GM12878 (cell line): ENCODE data around the gene MFAP1. TPM values are rescaled to one million over a fixed set of nuclear protein-coding genes. Genes with fewer than 3 reads are reported as not detected.

Experiments used
- ASH2L ChIP-seq: fragments of 300-600, 200-600 bp; sonication (generic); IDR thresholded peaks from 2 replicates; pipeline ENCODE4 v1.6.1; 2017; ENCODE audit warnings: low read depth, mild to moderate bottlenecking, borderline replicate concordance
- BMI1 ChIP-seq: fragments of 450-650 bp; IDR thresholded peaks from 2 replicates; pipeline ENCODE4 v1.6.1; 2016; ENCODE audit warnings: mild to moderate bottlenecking, moderate library complexity, borderline replicate concordance
- HDAC6 ChIP-seq: fragments of 200-600 bp; sonication (generic); IDR thresholded peaks from one replicate; pipeline ENCODE4 v1.8.0; 2017; ENCODE audit warnings: antibody characterized with exemption; ENCODE audit not compliant: unreplicated experiment
- IKZF2 ChIP-seq, 2 experiments: fragments of 450-650 bp; IDR thresholded peaks; 2 replicates each; pipeline ENCODE4 v1.6.1; 2017; ENCODE audit warnings: mild to moderate bottlenecking in 2 of 2, moderate library complexity in 2 of 2
- JUND ChIP-seq: IDR thresholded peaks from 2 replicates; pipeline ENCODE4 v1.6.1; 2012; ENCODE audit warnings: low read depth, mild to moderate bottlenecking, low read length, improper control_type of control experiment, moderate library complexity
- LARP7 ChIP-seq: fragments of 450-650 bp; IDR thresholded peaks from 2 replicates; pipeline ENCODE4 v1.6.1; 2017; ENCODE audit warnings: mild to moderate bottlenecking
- MYB ChIP-seq: fragments of 150-350 bp; IDR thresholded peaks from 2 replicates; pipeline ENCODE4 v1.6.1; 2014; ENCODE audit warnings: mild to moderate bottlenecking, low read depth, low read length, borderline replicate concordance
- PAX5 ChIP-seq: IDR thresholded peaks from 2 replicates; pipeline ENCODE4 v1.6.1; 2011; ENCODE audit warnings: low read depth, low read length, borderline replicate concordance
- PAX8 ChIP-seq: fragments of 450-650 bp; IDR thresholded peaks from 2 replicates; pipeline ENCODE4 v1.6.1; 2017; ENCODE audit warnings: mild to moderate bottlenecking, moderate library complexity
- PML ChIP-seq: IDR thresholded peaks from 2 replicates; pipeline ENCODE4 v1.6.1; 2012; ENCODE audit warnings: low read length, inconsistent platforms
- POLR2AphosphoS2 ChIP-seq: IDR thresholded peaks from 2 replicates; pipeline ENCODE4 v1.6.1; 2011; ENCODE audit warnings: low read depth, mild to moderate bottlenecking, low read length, improper control_type of control experiment, moderate library complexity
- RB1 ChIP-seq: fragments of 450-650 bp; formaldehyde crosslinking; IDR thresholded peaks from 2 replicates; pipeline ENCODE4 v1.6.1; 2017; ENCODE audit warnings: mild to moderate bottlenecking, borderline replicate concordance
- SIX5 ChIP-seq: IDR thresholded peaks from 2 replicates; pipeline ENCODE4 v1.6.1; 2011; ENCODE audit warnings: mild to moderate bottlenecking, low read depth, low read length, moderate library complexity; ENCODE audit not compliant: severe bottlenecking
- SP1 ChIP-seq: IDR thresholded peaks from one replicate; pipeline ENCODE4 v1.6.1; 2011; ENCODE audit warnings: low read depth, low read length
- SPI1 ChIP-seq: IDR thresholded peaks from 2 replicates; pipeline ENCODE4 v1.6.1; 2011; ENCODE audit warnings: low read depth, mild to moderate bottlenecking, low read length, moderate library complexity, borderline replicate concordance; ENCODE audit not compliant: insufficient read depth
- STAT3 ChIP-seq: IDR thresholded peaks from 2 replicates; pipeline ENCODE4 v1.6.1; 2011; ENCODE audit warnings: low read depth, low read length, improper control_type of control experiment
- WRNIP1 ChIP-seq: IDR thresholded peaks from 2 replicates; pipeline ENCODE4 v1.6.1; 2011; ENCODE audit warnings: low read depth, low read length, improper control_type of control experiment, borderline replicate concordance
- YBX1 ChIP-seq: fragments of 450-650 bp; IDR thresholded peaks from 2 replicates; pipeline ENCODE4 v1.6.1; 2016; ENCODE audit warnings: antibody characterized with exemption
- ZNF217 ChIP-seq: fragments of 450-650 bp; IDR thresholded peaks from 2 replicates; pipeline ENCODE4 v1.6.1; 2017; ENCODE audit warnings: antibody characterized with exemption, mild to moderate bottlenecking
- ZNF24 ChIP-seq: fragments of 450-650 bp; IDR thresholded peaks from 2 replicates; pipeline ENCODE4 v1.6.1; 2017; ENCODE audit warnings: antibody characterized with exemption, mild to moderate bottlenecking
- polyA plus RNA-seq, 11 experiments: library from polyadenylated mRNA; depleted of rRNA in 4 of 11; unstranded in 6 of 11; stranded (reverse) in 5 of 11; fragments of >200 nt; fragmentation: Nextera tagmentation in 4 of 11; fragmentation: Illumina TruSeq in 1 of 11; extraction: Ambion mirVana in 4 of 11; extraction: Trizol in 1 of 11; gene quantifications; 1 replicate in 1 of 11; 2 replicates in 10 of 11; pipeline versions ENCODE4 v1.2.1 to v1.2.3, GENCODE V29; 2011 to 2016; ENCODE audit warnings: inconsistent platforms in 2 of 11, missing spikeins in 2 of 11, low read depth in 1 of 11
- total RNA-seq, 4 experiments: library from RNA; depleted of rRNA in 3 of 4; stranded (reverse); fragments of >200 nt in 3 of 4; fragmentation: Illumina TruSeq in 1 of 4; extraction: Trizol in 1 of 4; gene quantifications; 2 replicates each; pipeline versions ENCODE4 v1.2.1 to v1.2.3, GENCODE V29; 2013 to 2021
- TF ChIP-seq, protein P1 (sequence below): fragments of 450-650 bp; IDR thresholded peaks from 2 replicates; pipeline ENCODE4 v1.6.1; 2018; ENCODE audit warnings: borderline replicate concordance, mild to moderate bottlenecking; ENCODE audit not compliant: partially characterized antibody
- TF ChIP-seq, protein P2 (sequence below): IDR thresholded peaks from 2 replicates; pipeline ENCODE4 v1.6.1; 2012; ENCODE audit warnings: low read depth, low read length, improper control_type of control experiment
- TF ChIP-seq, protein P3 (sequence below): IDR thresholded peaks from 2 replicates; pipeline ENCODE4 v1.6.1; 2011; ENCODE audit warnings: low read depth, low read length, improper control_type of control experiment, borderline replicate concordance
- TF ChIP-seq, protein P4 (sequence below): IDR thresholded peaks from 2 replicates; pipeline ENCODE4 v1.6.1; 2012; ENCODE audit warnings: low read length, inconsistent platforms
- TF ChIP-seq, protein P5 (sequence below): IDR thresholded peaks from 2 replicates; pipeline ENCODE4 v1.6.1; 2011; ENCODE audit warnings: mild to moderate bottlenecking, low read depth, low read length, moderate library complexity; ENCODE audit not compliant: insufficient replicate concordance

MFAP1 gene
- total and polyA plus RNA-seq, 10 of the 15 experiments (the other 5 are each of a cell fraction or from before 2014, with no cell fraction given): 24.5 to 67.3 (median 47.4) TPM

DNA sequence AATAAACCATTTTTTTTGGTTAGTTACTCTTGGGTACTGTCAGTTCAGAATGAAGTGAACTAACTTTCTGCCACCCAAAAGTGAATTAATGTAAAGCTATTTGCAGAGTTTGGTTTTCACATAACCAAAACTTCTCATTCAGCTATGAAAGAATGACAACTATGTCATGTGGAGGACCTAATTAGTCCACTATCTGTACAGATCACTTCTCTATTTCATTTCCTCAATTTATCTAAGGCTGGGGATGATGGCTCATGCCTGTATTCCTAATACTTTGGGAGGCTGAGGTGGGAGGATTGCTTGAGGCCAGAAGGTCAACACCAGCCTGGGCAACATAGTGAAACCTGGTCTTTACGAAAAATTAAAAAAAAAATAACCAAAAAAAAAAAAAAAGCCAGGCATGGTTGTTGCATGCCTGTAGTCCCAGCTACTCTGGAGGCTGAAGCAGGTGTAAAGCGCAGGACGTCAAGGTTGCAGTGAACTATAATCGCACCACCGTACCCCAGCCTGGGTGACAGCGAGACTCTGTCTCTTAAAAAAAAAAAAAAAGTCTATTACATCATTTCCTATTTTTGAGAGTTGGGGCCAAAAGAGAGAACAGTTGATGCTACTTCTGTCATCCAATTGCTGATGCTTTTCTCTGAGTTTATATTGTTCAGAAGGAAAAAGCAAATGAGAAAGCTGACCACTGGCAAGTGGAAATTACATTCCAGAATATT is 15.4 kb downstream of the MFAP1 start (continued):
- TF ChIP-seq, protein P1, sequence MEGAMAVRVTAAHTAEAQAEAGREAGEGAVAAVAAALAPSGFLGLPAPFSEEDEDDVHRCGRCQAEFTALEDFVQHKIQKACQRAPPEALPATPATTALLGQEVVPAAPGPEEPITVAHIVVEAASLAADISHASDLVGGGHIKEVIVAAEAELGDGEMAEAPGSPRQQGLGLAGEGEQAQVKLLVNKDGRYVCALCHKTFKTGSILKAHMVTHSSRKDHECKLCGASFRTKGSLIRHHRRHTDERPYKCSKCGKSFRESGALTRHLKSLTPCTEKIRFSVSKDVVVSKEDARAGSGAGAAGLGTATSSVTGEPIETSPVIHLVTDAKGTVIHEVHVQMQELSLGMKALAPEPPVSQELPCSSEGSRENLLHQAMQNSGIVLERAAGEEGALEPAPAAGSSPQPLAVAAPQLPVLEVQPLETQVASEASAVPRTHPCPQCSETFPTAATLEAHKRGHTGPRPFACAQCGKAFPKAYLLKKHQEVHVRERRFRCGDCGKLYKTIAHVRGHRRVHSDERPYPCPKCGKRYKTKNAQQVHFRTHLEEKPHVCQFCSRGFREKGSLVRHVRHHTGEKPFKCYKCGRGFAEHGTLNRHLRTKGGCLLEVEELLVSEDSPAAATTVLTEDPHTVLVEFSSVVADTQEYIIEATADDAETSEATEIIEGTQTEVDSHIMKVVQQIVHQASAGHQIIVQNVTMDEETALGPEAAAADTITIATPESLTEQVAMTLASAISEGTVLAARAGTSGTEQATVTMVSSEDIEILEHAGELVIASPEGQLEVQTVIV: no peak
- TF ChIP-seq, protein P2, sequence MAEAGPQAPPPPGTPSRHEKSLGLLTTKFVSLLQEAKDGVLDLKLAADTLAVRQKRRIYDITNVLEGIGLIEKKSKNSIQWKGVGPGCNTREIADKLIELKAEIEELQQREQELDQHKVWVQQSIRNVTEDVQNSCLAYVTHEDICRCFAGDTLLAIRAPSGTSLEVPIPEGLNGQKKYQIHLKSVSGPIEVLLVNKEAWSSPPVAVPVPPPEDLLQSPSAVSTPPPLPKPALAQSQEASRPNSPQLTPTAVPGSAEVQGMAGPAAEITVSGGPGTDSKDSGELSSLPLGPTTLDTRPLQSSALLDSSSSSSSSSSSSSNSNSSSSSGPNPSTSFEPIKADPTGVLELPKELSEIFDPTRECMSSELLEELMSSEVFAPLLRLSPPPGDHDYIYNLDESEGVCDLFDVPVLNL: no peak
- no peak for TF ChIP-seq ASH2L
- no peak for TF ChIP-seq JUND
- TF ChIP-seq SIX5: no peak
- no peak for TF ChIP-seq ZNF217
- TF ChIP-seq, protein P3, sequence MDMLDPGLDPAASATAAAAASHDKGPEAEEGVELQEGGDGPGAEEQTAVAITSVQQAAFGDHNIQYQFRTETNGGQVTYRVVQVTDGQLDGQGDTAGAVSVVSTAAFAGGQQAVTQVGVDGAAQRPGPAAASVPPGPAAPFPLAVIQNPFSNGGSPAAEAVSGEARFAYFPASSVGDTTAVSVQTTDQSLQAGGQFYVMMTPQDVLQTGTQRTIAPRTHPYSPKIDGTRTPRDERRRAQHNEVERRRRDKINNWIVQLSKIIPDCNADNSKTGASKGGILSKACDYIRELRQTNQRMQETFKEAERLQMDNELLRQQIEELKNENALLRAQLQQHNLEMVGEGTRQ: peak; percentile 33; the same call in 1 of the 2 replicates
- TF ChIP-seq SP1: no peak
- 0 out of 2 replicates have a peak, but pooled peaks have one; percentile 5 for TF ChIP-seq PAX5
- TF ChIP-seq HDAC6: no peak
- TF ChIP-seq ZNF24: peak; percentile 96
- no peak for TF ChIP-seq RB1
- TF ChIP-seq WRNIP1: no peak
- no peak for TF ChIP-seq YBX1
- TF ChIP-seq POLR2AphosphoS2: no peak
- TF ChIP-seq LARP7: no peak
- no peak for TF ChIP-seq PAX8
- TF ChIP-seq, protein P4, sequence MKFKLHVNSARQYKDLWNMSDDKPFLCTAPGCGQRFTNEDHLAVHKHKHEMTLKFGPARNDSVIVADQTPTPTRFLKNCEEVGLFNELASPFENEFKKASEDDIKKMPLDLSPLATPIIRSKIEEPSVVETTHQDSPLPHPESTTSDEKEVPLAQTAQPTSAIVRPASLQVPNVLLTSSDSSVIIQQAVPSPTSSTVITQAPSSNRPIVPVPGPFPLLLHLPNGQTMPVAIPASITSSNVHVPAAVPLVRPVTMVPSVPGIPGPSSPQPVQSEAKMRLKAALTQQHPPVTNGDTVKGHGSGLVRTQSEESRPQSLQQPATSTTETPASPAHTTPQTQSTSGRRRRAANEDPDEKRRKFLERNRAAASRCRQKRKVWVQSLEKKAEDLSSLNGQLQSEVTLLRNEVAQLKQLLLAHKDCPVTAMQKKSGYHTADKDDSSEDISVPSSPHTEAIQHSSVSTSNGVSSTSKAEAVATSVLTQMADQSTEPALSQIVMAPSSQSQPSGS: peak; percentile 89
- peak; percentile 82 for TF ChIP-seq BMI1
- TF ChIP-seq PML: no peak
- peak; percentile 96 to 98 for TF ChIP-seq IKZF2 (IDR thresholded peaks at IDR 0.05)
- no peak for TF ChIP-seq STAT3
- TF ChIP-seq, protein P5, sequence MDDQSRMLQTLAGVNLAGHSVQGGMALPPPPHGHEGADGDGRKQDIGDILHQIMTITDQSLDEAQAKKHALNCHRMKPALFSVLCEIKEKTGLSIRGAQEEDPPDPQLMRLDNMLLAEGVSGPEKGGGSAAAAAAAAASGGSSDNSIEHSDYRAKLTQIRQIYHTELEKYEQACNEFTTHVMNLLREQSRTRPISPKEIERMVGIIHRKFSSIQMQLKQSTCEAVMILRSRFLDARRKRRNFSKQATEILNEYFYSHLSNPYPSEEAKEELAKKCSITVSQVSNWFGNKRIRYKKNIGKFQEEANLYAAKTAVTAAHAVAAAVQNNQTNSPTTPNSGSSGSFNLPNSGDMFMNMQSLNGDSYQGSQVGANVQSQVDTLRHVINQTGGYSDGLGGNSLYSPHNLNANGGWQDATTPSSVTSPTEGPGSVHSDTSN: no peak
- TF ChIP-seq SPI1: peak; percentile 98
- no peak for TF ChIP-seq MYB
